Measurements from ENCODE around the gene TMSB15B. TPM values are rescaled to one million over a fixed set of nuclear protein-coding genes. Genes with fewer than 3 reads are reported as not detected.

TMSB15B gene
- polyA plus RNA-seq, 3 donors: 1.1 to 2.2 (median 2.0) TPM

- H3K27ac Mint-ChIP-seq: no peak overlapping the region
- Histone ChIP-seq H3K79me2 (ENCODE audit: insufficient read depth, low read length) (no peaks in the 10 kb centered on the region), H3K4me1 (ENCODE audit: control insufficient read depth in 1 of 2, insufficient read depth in 2 of 2, low read length in 2 of 2) (no peaks in the 10 kb centered on the region), H3K9me3 (replicated peaks in 1 of 2; ENCODE audit: control insufficient read depth in 1 of 2, insufficient read depth in 1 of 2, low read length in 2 of 2) (no peaks in the 10 kb centered on the region), H3K36me3 (replicated peaks in 1 of 2; ENCODE audit: control insufficient read depth in 1 of 2, insufficient read depth in 2 of 2, low read length in 2 of 2) (no peaks in the 10 kb centered on the region), H3K27ac (ENCODE audit: low read depth in 1 of 2, low read length in 2 of 2) (no peak overlapping the region), H4K20me1 (ENCODE audit: insufficient read depth, low read length) (no peaks in the 10 kb centered on the region), H3K27me3 (ENCODE audit: control insufficient read depth in 2 of 2, insufficient read depth in 2 of 2, low read length in 2 of 2) (no peaks in the 10 kb centered on the region), H2AFZ (ENCODE audit: insufficient read depth, low read depth, low read length, poor library complexity, severe bottlenecking) (no peak overlapping the region), H3K4me2 (replicated peaks; ENCODE audit: extremely low read depth, low read length, poor library complexity, severe bottlenecking) (no peak overlapping the region), H3K9ac (ENCODE audit: insufficient read depth, low read length, poor library complexity, severe bottlenecking) (no peak overlapping the region), H3K4me3 (replicated peaks in 1 of 3; ENCODE audit: low read depth in 2 of 3, low read length in 3 of 3) (no peak overlapping the region)
- peaks cover 0 to 11% (median 2%) of the 10 kb centered on the region in 7 donors for H3K9me3 Mint-ChIP-seq
- H3K4me3 Mint-ChIP-seq: no peak overlapping the region
- intact Hi-C loops (cut with micrococcal nuclease): no loop called here
- no peak for TF ChIP-seq CTCF (IDR thresholded peaks at IDR 0.05)
- 73% methylated on average over 4 of the region's 5 CpGs for WGBS (ENCODE audit: insufficient coverage)
- H3K4me1 Mint-ChIP-seq: no peaks in the 10 kb centered on the region
- no peak for DNase-seq
- H3K36me3 Mint-ChIP-seq: no peaks in the 10 kb centered on the region
- H3K27me3 Mint-ChIP-seq (ENCODE audit: low read depth in 3 of 3): no peaks in the 10 kb centered on the region
Observed at GRCh38 chrX:104008831-104009230, 46.4 kb downstream of the TMSB15B start.

- Histone ChIP-seq H3K27me3 (ENCODE audit: control insufficient read depth in 2 of 2, insufficient read depth in 2 of 2, low read length in 2 of 2) (no peaks in the 10 kb centered on the region), H3K9me3 (replicated peaks in 1 of 2; ENCODE audit: control insufficient read depth in 1 of 2, insufficient read depth in 1 of 2, low read length in 2 of 2) (no peaks in the 10 kb centered on the region), H3K4me2 (replicated peaks; ENCODE audit: extremely low read depth, low read length, poor library complexity, severe bottlenecking) (no peak overlapping the region), H3K36me3 (replicated peaks in 1 of 2; ENCODE audit: control insufficient read depth in 1 of 2, insufficient read depth in 2 of 2, low read length in 2 of 2) (no peaks in the 10 kb centered on the region), H3K9ac (ENCODE audit: insufficient read depth, low read length, poor library complexity, severe bottlenecking) (no peak overlapping the region), H4K20me1 (ENCODE audit: insufficient read depth, low read length) (no peaks in the 10 kb centered on the region), H3K4me3 (replicated peaks in 1 of 3; ENCODE audit: low read depth in 2 of 3, low read length in 3 of 3) (no peak overlapping the region), H3K4me1 (ENCODE audit: control insufficient read depth in 1 of 2, insufficient read depth in 2 of 2, low read length in 2 of 2) (no peaks in the 10 kb centered on the region), H2AFZ (ENCODE audit: insufficient read depth, low read depth, low read length, poor library complexity, severe bottlenecking) (no peak overlapping the region), H3K27ac (ENCODE audit: low read depth in 1 of 2, low read length in 2 of 2) (no peak overlapping the region), H3K79me2 (ENCODE audit: insufficient read depth, low read length) (no peaks in the 10 kb centered on the region)
- no peak for TF ChIP-seq CTCF (IDR thresholded peaks at IDR 0.05)
- Mint-ChIP-seq H3K4me1 (no peaks in the 10 kb centered on the region), H3K9me3 (peaks cover 0 to 11% (median 3%) of the 10 kb centered on the region in 7 donors), H3K27ac (no peak overlapping the region), H3K4me3 (no peak overlapping the region), H3K36me3 (no peaks in the 10 kb centered on the region), H3K27me3 (ENCODE audit: low read depth in 3 of 3) (peaks cover 0 to 5% (median 0%) of the 10 kb centered on the region in 3 donors)
- 96% methylated on average over 17 of the region's 24 CpGs for WGBS (ENCODE audit: insufficient coverage)
- intact Hi-C loops (cut with micrococcal nuclease): no loop called here
- no peak for DNase-seq
Observed at GRCh38 chrX:104013158-104013557, 50.7 kb downstream of the TMSB15B start.
